Measurements from ENCODE around the gene NR5A2.
A peak's percentile ranks its signal among the peaks of the same experiment; 100 is the strongest.

GRCh38 chr1:200184196-200184595 lies 156.7 kb downstream of the NR5A2 start:
- TF ChIP-seq CTCF (IDR thresholded peaks at IDR 0.05; ENCODE audit: low read depth, low read length), result no peak
- TF ChIP-seq MYC (IDR thresholded peaks at IDR 0.05; ENCODE audit: low read depth, low read length), result peak; percentile 90
- TF ChIP-seq MAX (IDR thresholded peaks at IDR 0.05; ENCODE audit: low read depth, low read length), result peak; percentile 98

All from NB4 (cell line).